ENCODE results near the gene MERTK. TPM values are rescaled to one million over a fixed set of nuclear protein-coding genes. Genes with fewer than 3 reads are reported as not detected.

Gene MERTK
- total and polyA plus RNA-seq, 2 experiments from 2014 or later, result 16.4 to 29.6 TPM

- Histone ChIP-seq H3K27me3 (no peaks in the 10 kb centered on the region), H3K9me2 (replicated peaks; ENCODE audit: insufficient read depth) (no peaks in the 10 kb centered on the region), H3K9me3 (ENCODE audit: low read depth) (no peaks in the 10 kb centered on the region), H2AFZ (no peak overlapping the region), H3K79me2 (no peaks in the 10 kb centered on the region), H3K27ac (no peak overlapping the region), H3K36me3 (replicated peaks; ENCODE audit: insufficient read depth, low read depth) (no peaks in the 10 kb centered on the region), H3K4me2 (no peak overlapping the region), H4K20me1 (ENCODE audit: insufficient read depth, poor library complexity, severe bottlenecking) (no peaks in the 10 kb centered on the region), H3K4me1 (ENCODE audit: insufficient read depth) (peaks cover 8% of the 10 kb centered on the region), H3K4me3 (no peak overlapping the region)
- TF ChIP-seq EZH2 (IDR thresholded peaks at IDR 0.05; ENCODE audit: borderline replicate concordance) (no peak), EZH2phosphoT487 (IDR thresholded peaks at IDR 0.05; ENCODE audit: low read depth, severe bottlenecking, unreplicated experiment) (no peak), CTCF (IDR thresholded peaks at IDR 0.05; ENCODE audit: poor library complexity) (no peak)
- DNase-seq (ENCODE audit: low spot score), result no peak
- WGBS (ENCODE audit: low lambda C conversion rate, missing lambda C conversion rate), result 94% methylated on average over 1 of the region's 1 CpG
Measured at GRCh38 chr2:111966241-111966640, 67.8 kb downstream of the MERTK start.

GRCh38 chr2:111967018-111967417, 68.6 kb downstream of the MERTK start:
- H3K4me2 ChIP-seq, result no peak overlapping the region
- H3K4me1 ChIP-seq (ENCODE audit: insufficient read depth), result peaks cover 8% of the 10 kb centered on the region
- no peaks in the 10 kb centered on the region for H3K27me3 ChIP-seq
- no peak overlapping the region for H2AFZ ChIP-seq
- no peak overlapping the region for H3K4me3 ChIP-seq
- H3K9me2 ChIP-seq (replicated peaks; ENCODE audit: insufficient read depth), result no peaks in the 10 kb centered on the region
- no peak overlapping the region for H3K27ac ChIP-seq
- H4K20me1 ChIP-seq (ENCODE audit: insufficient read depth, poor library complexity, severe bottlenecking), result no peaks in the 10 kb centered on the region
- no peaks in the 10 kb centered on the region for H3K36me3 ChIP-seq (replicated peaks; ENCODE audit: insufficient read depth, low read depth)
- no peaks in the 10 kb centered on the region for H3K9me3 ChIP-seq (ENCODE audit: low read depth)
- 89% methylated on average over 1 of the region's 1 CpG for WGBS (ENCODE audit: low lambda C conversion rate, missing lambda C conversion rate)
- no peak for DNase-seq (ENCODE audit: low spot score)
- TF ChIP-seq EZH2 (IDR thresholded peaks at IDR 0.05; ENCODE audit: borderline replicate concordance) (no peak), EZH2phosphoT487 (IDR thresholded peaks at IDR 0.05; ENCODE audit: low read depth, severe bottlenecking, unreplicated experiment) (no peak), CTCF (IDR thresholded peaks at IDR 0.05; ENCODE audit: poor library complexity) (no peak)
- peaks cover 2% of the 10 kb centered on the region for H3K79me2 ChIP-seq

- H3K79me2 ChIP-seq, result peaks cover 2% of the 10 kb centered on the region
- TF ChIP-seq EZH2 (IDR thresholded peaks at IDR 0.05; ENCODE audit: borderline replicate concordance) (no peak), EZH2phosphoT487 (IDR thresholded peaks at IDR 0.05; ENCODE audit: low read depth, severe bottlenecking, unreplicated experiment) (no peak), CTCF (IDR thresholded peaks at IDR 0.05; ENCODE audit: poor library complexity) (no peak)
- no peaks in the 10 kb centered on the region for H3K9me3 ChIP-seq (ENCODE audit: low read depth)
- DNase-seq (ENCODE audit: low spot score), result no peak
- H3K27ac ChIP-seq, result no peak overlapping the region
- no peak overlapping the region for H2AFZ ChIP-seq
- no peaks in the 10 kb centered on the region for H3K36me3 ChIP-seq (replicated peaks; ENCODE audit: insufficient read depth, low read depth)
- no peaks in the 10 kb centered on the region for H3K4me1 ChIP-seq (ENCODE audit: insufficient read depth)
- H3K27me3 ChIP-seq, result no peaks in the 10 kb centered on the region
- 100% methylated on average over 1 of the region's 1 CpG for WGBS (ENCODE audit: low lambda C conversion rate, missing lambda C conversion rate)
- H4K20me1 ChIP-seq (ENCODE audit: insufficient read depth, poor library complexity, severe bottlenecking), result no peaks in the 10 kb centered on the region
- H3K4me2 ChIP-seq, result no peak overlapping the region
- no peaks in the 10 kb centered on the region for H3K9me2 ChIP-seq (replicated peaks; ENCODE audit: insufficient read depth)
- H3K4me3 ChIP-seq, result no peak overlapping the region
Measured at GRCh38 chr2:111970453-111970852, 72.0 kb downstream of the MERTK start.

Data from hepatocyte (in vitro differentiated cells).